Suppressor macrophage treated with lipopolysaccharide for 4 hours (primary cell): ENCODE measurements around the gene BACH2.
A peak's percentile ranks its signal among the peaks of the same experiment; 100 is the strongest.
"Not testable (repeated sequence)": the region's sequence is repeated elsewhere in the genome, so short reads cannot be mapped to it uniquely, and the experiment has no call there.

Source experiments
- DNase-seq: peaks from one replicate; pipeline ENCODE4 v3.0.0-alpha.2; 2020

The BACH2 gene

DNA sequence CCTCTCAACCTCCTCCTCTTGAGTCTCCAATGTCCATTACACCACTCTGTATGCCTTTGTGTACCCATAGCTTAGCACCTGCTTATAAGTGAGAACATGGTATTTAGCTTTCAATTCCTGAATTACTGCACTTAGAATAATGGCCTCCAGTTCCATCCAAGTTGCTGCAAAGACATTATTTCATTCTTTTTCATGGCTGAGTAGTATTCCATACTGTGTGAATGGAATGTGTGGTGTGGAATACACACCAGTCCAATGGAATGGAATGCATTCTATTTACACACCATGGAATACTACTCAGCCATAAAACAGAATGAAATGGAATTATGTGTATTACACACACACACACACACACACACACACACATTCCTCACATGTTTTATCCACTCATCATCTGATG lies 116.1 kb downstream of the BACH2 start:
- DNase-seq = no peak

- peak; percentile 48 for DNase-seq
Measured at GRCh38 chr6:90179190-90180169, 117.2 kb downstream of the BACH2 start.

GRCh38 chr6:90178384-90178855 lies 118.2 kb downstream of the BACH2 start:
- DNase-seq = peak; percentile 39

GRCh38 chr6:90177544-90178383 lies 118.9 kb downstream of the BACH2 start:
- DNase-seq = peak; percentile 24

GRCh38 chr6:90175627-90176538 lies 120.8 kb downstream of the BACH2 start:
- peak; percentile 72 for DNase-seq

DNA sequence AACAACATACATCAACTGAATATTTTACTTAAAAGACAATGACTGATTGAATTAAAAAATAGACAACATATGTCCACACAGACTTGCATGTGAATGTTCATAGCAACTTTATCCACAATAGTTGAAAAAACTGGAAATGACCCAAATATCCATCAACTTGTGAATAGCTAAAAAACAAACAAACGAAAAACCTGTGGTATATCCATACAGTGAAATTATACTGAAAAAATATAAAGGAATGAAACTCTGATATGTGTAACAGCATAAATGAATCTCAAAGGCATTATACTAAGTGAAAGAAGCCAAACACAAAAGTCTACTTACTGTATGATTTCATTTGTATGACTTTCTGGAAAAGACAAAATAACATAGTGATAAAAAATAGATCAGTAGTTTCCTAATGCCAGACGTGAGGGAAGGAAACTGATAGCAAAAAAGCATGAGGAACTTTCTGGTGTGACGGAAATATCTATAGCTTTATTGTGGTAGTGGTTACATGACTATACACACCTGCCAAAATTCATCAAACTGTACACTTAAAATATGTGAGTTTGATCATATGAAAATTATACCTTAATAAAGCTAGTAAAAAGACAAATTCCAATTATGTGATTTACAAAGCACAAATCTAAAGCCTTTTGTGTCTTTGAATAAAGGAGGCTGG lies 123.2 kb downstream of the BACH2 start:
- DNase-seq = peak; percentile 16

GRCh38 chr6:90170601-90171000 lies 126.0 kb downstream of the BACH2 start:
- no peak for DNase-seq

GRCh38 chr6:90169374-90169773 lies 127.3 kb downstream of the BACH2 start:
- no peak for DNase-seq

- DNase-seq = no peak
Measured at GRCh38 chr6:90168693-90169131, 127.9 kb downstream of the BACH2 start.

DNA sequence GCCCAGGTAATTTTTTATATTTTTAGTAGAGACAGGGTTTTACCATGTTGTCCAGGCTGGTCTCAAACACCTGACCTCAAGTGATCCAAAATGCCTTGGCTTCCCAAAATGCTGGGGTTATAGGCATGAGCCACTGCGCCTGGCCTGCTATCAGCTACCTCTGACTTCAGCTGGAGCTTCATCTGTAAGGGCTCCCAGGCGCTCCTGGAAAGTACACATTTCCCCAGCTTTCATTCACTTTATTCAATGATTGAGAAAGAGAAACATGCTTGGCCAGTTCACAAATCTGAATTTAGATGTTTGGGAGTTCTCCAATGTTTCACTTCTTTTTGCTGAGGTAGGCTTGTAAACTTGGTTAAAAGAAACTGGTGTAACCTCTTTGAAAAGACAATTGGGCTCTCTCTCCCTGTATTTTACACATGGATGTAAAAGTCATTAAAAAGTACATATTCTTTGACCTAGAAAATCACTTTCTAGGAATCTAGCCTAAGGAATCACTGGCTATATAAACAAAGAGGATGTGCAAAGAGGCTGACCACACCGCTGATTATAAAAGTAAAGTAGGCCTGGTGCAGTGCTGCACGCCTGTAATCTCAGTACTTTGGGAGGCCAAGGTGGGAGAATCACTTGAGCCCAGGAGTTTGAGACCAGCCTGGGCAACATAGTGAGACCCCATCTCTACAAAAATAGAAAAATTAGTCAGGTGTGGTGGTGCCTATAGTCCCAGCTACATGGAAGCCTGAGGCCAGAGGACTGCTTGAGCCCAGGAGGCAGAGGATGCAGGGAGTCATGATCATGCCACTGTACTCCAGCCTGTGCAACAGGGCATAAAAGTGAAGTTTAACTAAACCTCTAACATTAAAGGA lies 128.9 kb downstream of the BACH2 start:
- no peak for DNase-seq

DNA sequence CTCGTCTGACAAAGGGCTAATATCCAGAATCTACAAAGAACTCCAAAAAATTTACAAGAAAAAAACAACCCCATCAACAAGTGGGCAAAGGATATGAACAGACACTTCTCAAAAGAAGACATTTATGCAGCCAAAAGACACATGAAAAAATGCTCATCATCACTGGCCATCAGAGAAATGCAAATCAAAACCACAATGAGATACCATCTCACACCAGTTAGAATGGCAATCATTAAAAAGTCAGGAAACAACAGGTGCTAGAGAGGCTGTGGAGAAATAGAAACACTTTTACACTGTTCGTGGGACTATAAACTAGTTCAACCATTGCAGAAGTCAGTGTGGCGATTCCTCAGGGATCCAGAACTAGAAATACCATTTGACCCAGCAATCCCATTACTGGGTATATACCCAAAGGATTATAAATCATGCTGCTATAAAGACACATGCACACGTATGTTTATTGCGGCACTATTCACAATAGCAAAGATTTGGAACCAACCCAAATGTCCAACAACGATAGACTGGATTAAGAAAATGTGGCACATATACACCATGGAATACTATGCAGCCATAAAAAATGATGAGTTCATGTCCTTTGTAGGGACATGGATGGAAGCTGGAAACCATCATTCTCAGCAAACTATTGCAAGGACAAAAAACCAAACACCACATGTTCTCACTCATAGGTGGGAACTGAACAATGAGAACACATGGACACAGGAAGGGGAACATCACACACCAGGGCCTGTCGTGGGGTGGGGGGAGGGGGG lies 130.3 kb downstream of the BACH2 start:
- DNase-seq = not testable (repeated sequence)

DNA sequence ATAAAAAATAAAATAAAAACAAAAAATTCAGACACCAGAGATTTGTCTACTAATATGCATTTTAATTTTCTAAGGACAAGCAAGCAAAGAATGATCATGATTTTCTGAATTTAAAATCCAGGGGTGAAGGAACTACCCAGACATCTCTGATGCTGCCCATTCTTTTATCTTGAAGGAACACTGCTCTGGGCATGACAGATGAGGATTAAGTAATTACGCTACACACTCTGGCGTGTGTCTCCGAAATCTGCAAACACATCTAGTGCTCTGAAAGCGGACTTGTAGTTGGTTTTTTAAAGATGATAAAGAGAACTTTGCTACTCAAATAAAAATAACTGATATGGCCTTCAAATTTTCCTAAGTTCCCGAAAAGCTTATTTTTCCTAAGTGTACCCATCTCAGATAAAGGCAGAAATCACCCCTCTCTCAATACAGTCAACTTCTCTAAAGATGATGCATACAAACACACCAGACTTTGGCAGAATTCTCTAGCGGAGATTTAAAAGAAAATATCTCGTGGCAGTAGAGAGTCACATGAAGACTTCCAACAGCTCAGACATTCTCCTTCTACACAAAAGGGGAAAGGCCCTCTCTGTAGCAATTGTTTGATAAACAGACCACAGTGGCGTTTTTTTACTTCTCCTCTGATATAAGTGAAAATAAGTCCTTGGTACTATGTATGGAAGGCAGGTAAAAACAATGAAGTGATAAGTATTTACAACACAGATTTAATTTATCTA lies 133.8 kb downstream of the BACH2 start:
- no peak for DNase-seq

GRCh38 chr6:90160013-90160412 lies 136.6 kb downstream of the BACH2 start:
- peak; percentile 24 for DNase-seq

DNA sequence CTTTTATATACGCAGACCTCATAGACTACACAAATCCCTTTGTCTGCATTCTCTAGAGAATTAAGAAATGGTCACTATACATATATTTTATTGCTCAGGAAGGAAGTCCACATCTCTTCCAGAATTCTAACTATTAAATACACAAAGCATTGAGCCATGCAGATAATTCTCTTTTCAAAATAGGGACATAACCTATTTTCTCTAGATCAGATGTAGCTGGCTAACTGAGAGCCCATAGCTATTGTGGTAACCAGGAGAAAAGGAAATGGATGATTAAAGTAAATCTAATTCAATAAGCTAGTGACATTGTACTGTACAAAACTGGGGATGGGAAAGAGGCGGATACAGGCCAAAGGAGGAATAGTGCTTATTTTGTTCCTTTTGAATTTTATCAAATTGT lies 137.2 kb downstream of the BACH2 start:
- DNase-seq = no peak

DNA sequence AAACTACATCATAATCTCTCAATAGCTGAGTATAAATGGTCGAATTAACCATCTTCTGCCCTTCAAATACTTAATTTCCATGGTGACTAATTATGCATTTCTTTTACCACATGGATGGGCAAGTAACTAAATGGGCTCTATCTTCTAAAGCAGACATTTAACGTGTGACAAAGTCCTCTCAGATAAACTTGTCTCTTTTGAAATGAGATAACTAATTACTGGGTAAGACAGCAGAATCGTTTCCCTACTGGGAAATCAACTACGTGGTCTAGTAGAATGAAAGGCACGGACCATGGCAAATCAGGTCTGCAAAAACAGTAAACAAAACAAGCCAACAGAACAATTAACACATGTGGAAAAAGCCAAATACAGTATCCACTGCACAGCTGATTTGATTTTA lies 137.7 kb downstream of the BACH2 start:
- no peak for DNase-seq

DNA sequence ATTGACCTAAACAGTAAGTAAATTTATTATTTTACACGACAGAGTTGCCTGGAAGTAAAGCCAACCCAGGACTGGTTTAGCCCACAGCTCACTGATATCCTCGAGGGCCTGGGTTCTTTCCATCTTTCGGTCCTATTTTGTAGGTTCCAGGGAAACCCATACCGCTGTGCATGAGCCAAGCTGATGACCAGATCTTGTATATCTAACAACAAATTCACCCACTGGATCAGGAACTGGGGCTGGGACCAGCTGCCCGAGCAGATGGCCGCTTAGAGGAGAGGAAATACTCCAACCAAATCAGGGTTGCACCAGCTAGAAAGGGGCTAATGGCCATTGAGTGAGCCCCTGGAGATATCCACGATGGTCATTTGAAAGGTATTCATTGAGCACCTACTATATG lies 139.2 kb downstream of the BACH2 start:
- no peak for DNase-seq

DNA sequence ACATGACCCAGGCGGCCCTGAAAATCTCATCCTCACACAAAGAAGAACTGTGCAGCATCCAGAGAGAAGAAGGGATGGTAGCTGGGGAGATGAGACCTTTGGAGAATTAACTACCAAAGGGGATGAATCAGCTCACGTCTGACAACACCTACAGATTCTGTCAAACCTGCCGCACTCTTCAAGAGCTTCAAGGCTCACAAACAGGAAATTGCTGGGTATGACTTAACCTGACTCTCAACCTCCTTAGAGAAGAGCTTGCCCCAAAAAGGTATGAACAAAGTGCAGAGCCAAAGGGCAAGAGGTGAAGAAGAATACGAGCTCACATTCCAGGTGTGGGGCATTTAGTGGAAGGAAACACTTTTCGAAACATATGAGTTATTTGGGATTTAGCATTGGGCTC lies 139.8 kb downstream of the BACH2 start:
- DNase-seq = no peak

DNA sequence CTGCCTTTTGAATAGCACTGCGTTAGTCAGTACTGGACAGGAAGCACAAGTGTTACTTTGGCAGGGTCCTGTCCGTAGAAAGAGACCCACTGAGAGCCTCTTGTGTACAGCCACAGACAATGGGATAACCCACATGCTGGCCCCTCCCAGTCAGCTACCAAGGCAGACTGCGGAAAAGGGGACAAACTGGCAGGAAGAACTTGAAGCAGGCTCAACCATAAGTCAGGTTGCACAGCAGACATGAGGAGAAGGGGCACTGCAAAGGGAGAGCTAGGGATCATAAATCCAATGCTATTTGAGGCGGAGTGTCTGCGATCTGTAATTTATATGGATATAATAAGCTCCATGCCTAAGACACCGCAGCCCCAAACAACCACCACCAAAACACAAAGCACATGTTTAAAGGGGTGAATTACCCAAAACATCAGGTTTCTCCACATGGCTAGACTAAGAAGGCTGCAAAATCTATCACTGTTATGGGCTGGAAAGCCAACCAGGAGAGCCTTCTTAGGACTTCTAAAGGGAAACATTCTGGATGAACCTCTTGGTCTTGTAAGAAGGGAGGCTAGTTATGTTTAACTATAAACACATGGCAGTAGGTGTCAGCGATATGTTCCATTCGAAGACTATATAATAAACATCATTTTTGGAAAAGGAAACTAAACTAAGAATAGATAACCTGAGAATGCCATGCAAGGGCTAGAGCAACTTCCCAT lies 141.7 kb downstream of the BACH2 start:
- no peak for DNase-seq
